GM12872 (cell line): ENCODE data around the gene BTNL3.

Experiments
- TF ChIP-seq, protein P1 (sequence below): IDR thresholded peaks from 3 replicates; pipeline ENCODE4 v1.5.1; 2011; ENCODE audit warnings: low read depth, mild to moderate bottlenecking, low read length, moderate library complexity; ENCODE audit not compliant: insufficient read depth

The BTNL3 gene

DNA sequence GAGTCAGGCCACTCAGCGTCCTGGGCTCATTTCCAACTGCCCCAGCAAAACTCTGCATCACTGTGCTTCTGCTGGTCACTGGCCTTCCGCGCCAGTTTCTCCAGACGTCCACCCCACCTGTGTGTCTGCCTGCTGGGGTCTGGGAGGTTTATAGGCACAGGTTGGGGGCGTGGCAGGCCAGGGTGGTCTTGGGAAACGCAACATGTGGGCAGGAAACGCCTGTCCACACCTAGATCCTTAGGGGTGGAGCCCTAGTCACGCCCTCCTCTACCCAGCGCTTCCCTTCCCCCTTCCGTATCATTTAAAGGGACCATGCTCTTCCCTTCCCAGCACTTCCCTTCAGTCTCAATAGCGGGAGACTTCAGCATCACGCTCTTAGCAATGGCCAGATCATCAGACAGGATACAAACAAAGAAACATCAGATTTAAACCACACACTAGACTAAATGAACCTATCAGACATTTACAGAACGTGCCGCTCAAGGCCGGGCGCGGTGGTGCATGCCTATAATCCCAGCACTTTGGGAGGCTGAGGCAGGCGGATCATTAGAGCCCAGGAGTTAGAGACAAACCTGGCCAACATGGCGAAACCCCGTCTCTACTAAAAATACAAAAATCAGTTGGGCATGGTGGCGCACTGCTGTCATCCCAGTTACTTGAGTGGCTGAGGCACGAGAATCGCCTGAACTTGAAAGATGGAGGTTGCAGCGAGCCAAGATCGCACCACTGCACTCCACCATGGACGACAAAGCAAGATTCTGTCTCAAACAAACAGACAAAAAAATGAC is 39.6 kb downstream of the BTNL3 start:
- TF ChIP-seq, protein P1, sequence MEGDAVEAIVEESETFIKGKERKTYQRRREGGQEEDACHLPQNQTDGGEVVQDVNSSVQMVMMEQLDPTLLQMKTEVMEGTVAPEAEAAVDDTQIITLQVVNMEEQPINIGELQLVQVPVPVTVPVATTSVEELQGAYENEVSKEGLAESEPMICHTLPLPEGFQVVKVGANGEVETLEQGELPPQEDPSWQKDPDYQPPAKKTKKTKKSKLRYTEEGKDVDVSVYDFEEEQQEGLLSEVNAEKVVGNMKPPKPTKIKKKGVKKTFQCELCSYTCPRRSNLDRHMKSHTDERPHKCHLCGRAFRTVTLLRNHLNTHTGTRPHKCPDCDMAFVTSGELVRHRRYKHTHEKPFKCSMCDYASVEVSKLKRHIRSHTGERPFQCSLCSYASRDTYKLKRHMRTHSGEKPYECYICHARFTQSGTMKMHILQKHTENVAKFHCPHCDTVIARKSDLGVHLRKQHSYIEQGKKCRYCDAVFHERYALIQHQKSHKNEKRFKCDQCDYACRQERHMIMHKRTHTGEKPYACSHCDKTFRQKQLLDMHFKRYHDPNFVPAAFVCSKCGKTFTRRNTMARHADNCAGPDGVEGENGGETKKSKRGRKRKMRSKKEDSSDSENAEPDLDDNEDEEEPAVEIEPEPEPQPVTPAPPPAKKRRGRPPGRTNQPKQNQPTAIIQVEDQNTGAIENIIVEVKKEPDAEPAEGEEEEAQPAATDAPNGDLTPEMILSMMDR = no peak

DNA sequence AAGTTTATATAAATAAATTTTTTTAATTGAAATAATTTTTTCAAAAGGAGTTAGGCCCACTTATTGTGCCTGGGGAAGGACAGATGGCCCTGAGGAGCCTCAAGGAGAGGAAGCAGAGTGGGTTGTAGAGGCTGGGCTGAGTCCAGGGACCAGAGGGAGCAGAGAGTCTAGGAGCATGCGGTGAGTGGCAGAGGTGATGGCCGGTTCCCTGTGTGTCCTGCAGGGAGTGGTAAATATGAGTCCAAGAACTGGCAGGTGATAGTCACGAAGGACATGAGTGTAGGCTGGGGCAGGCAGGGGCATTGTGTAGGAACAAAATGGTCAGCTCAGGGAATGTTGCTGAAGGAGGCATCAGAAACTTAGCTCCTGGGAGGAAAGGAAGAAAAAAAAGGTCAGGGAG is 43.1 kb downstream of the BTNL3 start:
- TF ChIP-seq, protein P1 = no peak

DNA sequence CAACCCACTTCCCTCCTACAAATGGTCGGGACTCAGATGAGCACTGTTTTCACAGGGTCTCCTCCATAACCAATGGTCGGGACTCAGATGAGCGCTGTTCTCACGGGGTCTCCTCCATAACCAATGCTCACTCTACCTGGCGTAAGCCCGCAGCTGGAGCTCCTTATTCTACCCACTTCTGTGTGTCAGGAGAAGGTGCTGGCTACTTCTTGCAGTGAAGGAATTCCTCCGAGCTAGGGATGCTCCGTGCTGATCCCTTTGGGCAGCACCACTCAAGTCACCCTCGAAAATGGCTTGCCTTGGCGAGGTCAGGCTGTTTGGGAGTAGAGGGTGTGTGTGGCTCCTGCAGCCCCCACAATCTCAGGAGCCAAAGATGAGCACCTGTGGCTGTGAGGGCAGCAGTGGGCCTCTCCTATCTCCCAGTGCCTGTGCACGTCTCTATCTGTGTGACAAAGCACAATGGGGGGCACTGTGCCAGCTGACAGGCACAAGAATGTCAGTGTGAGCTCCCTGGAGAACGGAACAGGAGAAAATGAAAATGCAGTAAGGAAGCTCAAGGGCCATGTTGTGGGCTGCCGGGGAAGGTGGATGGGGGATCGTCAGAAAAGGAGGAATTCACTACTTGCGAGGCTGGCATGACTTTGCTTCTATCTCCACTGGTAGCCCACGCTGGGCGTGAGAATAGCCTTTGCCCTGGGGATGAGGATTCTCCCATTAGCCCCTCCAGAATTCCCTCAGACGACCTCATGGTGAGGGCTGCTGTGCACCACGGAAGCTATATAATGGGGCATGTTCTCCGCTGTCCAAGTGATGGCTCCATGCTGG is 47.6 kb downstream of the BTNL3 start:
- TF ChIP-seq, protein P1 = no peak

DNA sequence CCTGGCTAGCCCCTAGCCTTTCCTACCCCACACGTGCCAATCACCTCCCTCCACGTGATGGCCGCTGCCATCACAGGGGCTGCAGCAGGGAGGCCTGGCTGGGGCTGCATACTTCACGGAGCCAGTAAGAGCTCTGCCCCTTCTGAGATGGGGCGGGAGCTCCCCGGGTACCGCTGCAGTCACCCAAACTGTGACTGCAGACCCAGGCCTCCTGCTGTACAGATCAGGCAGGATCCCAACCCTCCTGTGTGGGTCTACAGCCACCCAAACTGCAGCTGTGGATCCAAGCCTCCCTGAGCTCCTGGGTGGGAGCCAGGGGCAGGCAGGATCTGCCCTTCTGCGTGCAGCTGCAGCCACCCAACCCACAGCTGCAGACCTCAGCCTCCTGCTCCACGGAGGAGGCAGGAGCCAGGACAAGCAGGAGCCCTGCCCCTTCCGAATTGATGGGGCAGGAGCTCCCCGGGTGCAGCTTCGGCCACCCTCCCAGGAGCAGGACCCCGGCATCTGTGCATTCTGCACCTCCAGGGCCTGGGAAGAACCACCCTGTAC is 48.2 kb downstream of the BTNL3 start:
- TF ChIP-seq, protein P1 = no peak

DNA sequence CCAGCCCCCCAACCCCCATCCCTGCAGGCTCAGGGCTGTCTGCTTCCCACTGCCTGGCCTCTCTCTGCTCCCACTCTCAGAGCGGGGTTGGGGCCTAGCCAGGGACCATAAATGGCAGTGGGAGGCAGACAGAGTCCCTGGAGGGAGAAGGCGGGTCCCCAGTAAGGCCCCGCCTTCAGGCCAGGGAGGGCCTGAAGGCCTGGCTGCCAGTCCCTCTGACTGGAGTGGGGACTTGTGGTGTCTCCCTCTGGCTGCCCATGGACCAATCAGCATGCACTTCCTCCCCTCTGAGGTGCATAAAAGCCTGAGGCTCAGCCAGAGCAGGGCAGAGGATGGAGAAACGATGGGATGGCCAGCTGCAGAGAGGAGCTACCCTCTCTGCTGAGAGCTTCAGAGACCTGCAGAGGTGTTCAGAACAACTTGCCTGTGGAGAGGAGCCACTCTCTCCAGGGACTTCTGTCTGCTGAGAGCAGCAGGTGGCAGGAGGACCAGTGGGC is 48.8 kb downstream of the BTNL3 start:
- TF ChIP-seq, protein P1 = no peak

DNA sequence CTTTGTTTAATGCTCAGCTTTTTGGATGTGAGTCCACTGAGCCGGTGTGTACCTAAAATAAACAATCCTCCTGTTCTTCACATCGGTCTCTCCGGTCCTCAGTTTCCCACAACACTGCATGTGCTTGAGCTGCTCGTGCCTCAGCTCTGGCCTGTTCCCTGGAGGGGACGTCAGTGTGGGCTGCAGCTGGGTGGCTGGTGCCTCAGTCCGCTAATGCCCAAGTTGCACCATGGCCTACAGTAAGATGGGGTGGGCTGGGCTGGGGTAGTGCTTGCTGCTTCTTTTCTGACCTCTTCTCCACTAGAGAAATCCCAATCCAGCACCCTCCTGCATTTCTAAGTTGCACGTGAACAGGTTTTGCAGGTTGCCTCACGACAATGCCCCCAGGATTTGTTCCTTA is 50.8 kb downstream of the BTNL3 start:
- TF ChIP-seq, protein P1 = no peak
